Adipocyte (in vitro differentiated cells): ENCODE measurements around the gene IWS1.
"Not testable (repeated sequence)": the region's sequence is repeated elsewhere in the genome, so short reads cannot be mapped to it uniquely, and the experiment has no call there.

Experiments
- DNase-seq: peaks from one replicate; pipeline ENCODE4 v3.0.0-alpha.2; 2015; ENCODE audit warnings: low read depth
- H3K27me3 ChIP-seq: replicated peaks from 2 replicates; pipeline ENCODE4 v1.7.0; 2013; ENCODE audit warnings: mild to moderate bottlenecking, low read length, moderate library complexity; ENCODE audit not compliant: control insufficient read depth, insufficient read depth
- H3K36me3 ChIP-seq: 2 replicates; pipeline ENCODE4 v1.7.0; 2013; ENCODE audit warnings: low read length, mild to moderate bottlenecking, moderate library complexity; ENCODE audit not compliant: control insufficient read depth, insufficient read depth, severe bottlenecking
- H3K4me1 ChIP-seq: 2 replicates; pipeline ENCODE4 v1.7.0; 2013; ENCODE audit warnings: mild to moderate bottlenecking, low read length, moderate library complexity; ENCODE audit not compliant: control insufficient read depth, insufficient read depth
- H3K4me3 ChIP-seq: 2 replicates; pipeline ENCODE4 v1.7.0; 2013; ENCODE audit warnings: mild to moderate bottlenecking, low read length, moderate library complexity
- H3K9ac ChIP-seq: 2 replicates; pipeline ENCODE4 v1.7.0; 2013; ENCODE audit warnings: mild to moderate bottlenecking, low read length, moderate library complexity
- H3K9me3 ChIP-seq: 2 replicates; pipeline ENCODE4 v1.7.0; 2013; ENCODE audit warnings: mild to moderate bottlenecking, low read length, moderate library complexity; ENCODE audit not compliant: control insufficient read depth

Gene IWS1

DNA sequence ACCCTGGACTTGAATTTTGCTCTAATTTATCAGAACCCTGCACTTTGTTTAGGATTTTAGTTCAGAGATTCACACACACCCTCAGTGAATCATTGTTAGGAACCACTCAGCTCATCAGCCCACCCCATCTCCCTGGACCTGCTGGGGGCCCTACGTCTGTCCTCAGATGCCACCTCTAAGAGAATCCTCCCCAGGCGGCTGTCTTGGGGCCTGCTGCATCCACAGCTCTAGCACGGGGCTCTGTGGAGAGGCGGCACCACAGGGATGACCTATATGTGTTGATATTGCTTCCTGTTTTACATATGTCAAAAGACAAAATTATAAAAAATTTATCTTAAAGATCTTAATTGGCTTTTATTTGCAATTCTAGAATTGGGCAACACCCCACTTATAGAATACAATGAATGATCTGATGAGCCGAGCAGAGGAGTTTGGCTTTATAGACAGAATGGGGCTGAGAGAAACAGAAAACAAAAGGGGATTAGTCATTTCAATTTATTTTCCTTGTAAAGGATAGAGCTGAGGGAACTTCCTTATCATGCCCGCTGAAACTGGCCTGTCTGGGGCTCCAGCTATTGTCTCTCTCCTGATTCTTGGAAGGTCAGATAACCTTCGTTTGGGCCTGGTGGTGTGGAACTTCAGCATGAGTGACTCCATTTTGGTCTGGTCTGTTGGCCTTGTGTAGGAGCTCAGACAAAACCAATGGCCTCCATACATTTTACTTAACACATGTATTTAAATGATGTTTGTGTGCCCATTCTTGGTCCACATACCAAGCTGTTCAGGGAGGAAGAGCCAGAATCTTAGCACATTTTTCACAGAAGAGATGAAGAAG, 10.6 kb upstream of the IWS1 start:
- Histone ChIP-seq H3K27me3 (peaks cover 18% of the 10 kb centered on the region), H3K4me1 (peaks cover 6% of the 10 kb centered on the region), H3K9me3 (no peaks in the 10 kb centered on the region), H3K4me3 (no peak overlapping the region), H3K36me3 (no peaks in the 10 kb centered on the region), H3K9ac (no peak overlapping the region)
- DNase-seq: no peak

- Histone ChIP-seq H3K4me1 (no peaks in the 10 kb centered on the region), H3K9me3 (no peaks in the 10 kb centered on the region), H3K36me3 (no peaks in the 10 kb centered on the region), H3K4me3 (no peak overlapping the region), H3K9ac (no peak overlapping the region), H3K27me3 (peaks cover 18% of the 10 kb centered on the region)
- no peak for DNase-seq
Observed at GRCh38 chr2:127535918-127536317, 9.6 kb upstream of the IWS1 start.

DNA sequence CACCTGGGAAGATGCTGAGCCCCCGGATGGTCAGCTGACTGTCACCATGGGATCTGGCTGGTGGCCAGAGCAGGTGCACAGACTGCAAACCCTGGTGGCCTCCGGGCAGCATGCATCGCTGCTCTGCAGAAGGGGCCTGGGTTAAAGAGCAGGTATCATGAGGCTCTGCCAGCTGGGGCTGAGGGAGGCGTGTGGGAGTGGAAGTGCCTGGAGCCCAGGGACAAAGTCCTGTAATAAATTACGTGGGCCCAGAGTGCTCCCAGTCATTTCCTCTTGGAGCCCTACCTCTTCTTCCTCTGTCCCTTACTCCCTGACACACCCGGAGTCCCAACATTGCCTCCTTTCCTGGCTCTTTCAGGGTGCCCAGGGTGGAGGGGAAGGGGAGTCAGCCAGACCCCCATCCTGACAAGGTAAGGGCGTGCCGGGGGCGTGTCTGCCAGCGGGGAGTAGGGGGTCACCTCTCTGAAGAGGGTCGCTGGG, 9.2 kb upstream of the IWS1 start, which contains the start of gene MYO7B:
MYO7B (plus strand) TSS at position 262 of the 480 bp plus-strand sequence. CDS start 24,040 bp downstream, outside the sequence.
- no peak within 1 kb of the TSS for H3K4me3 ChIP-seq
- no peak for DNase-seq
- H3K9me3 ChIP-seq: no peaks in the 10 kb centered on the region
- H3K27me3 ChIP-seq: peaks cover 18% of the 10 kb centered on the region
- H3K4me1 ChIP-seq: no peaks in the 10 kb centered on the region
- H3K36me3 ChIP-seq: no peaks in the 10 kb centered on the region
- no peak within 1 kb of the TSS for H3K9ac ChIP-seq

DNA sequence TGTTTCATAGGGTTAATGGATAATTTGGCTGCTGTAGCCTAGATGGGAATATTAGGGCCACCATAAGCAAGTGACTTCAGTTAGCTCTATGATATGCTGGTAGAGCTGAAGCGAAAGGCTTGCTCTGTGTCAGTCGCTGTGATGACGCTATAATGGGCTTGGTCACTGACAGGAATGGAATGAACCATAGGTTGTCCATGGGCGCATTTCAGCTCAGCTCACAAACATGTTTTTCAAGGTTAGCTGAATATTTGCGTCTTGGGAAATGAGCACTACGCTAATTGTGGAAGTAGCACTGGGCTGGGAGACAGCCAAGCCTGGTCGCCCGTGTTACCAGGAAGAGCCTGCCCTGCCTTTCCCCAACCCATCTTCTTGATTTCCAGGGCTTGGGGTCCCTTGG, 6.0 kb upstream of the IWS1 start:
- no peak for DNase-seq
- no peak overlapping the region for H3K4me3 ChIP-seq
- H3K9me3 ChIP-seq: no peaks in the 10 kb centered on the region
- peaks cover 2% of the 10 kb centered on the region for H3K4me1 ChIP-seq
- H3K27me3 ChIP-seq: peaks cover 18% of the 10 kb centered on the region
- no peaks in the 10 kb centered on the region for H3K36me3 ChIP-seq
- no peak overlapping the region for H3K9ac ChIP-seq

DNA sequence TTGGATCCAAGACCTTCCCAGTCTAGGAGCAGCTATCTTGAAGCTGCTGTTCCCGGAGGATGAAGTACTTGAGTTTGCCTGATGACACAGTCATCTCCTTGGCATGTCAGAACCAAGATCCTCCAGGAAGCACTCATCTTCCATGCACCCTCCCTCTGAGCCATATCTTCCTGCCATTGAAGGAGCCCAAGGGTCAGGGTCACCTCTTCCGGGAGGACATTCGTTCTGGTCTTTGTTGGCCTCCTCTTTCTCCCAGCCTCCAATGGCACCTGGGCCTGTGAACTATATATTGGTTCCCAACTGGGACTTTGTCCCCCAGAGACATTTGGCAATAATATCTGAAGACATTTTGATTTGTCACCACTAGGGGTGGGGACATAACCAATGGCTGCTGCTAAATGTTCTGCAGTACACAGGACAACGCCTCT, 4.9 kb upstream of the IWS1 start:
- Histone ChIP-seq H3K27me3 (peaks cover 18% of the 10 kb centered on the region), H3K36me3 (no peaks in the 10 kb centered on the region), H3K9ac (no peak overlapping the region), H3K4me1 (peaks cover 8% of the 10 kb centered on the region), H3K9me3 (no peaks in the 10 kb centered on the region), H3K4me3 (no peak overlapping the region)
- no peak for DNase-seq

DNA sequence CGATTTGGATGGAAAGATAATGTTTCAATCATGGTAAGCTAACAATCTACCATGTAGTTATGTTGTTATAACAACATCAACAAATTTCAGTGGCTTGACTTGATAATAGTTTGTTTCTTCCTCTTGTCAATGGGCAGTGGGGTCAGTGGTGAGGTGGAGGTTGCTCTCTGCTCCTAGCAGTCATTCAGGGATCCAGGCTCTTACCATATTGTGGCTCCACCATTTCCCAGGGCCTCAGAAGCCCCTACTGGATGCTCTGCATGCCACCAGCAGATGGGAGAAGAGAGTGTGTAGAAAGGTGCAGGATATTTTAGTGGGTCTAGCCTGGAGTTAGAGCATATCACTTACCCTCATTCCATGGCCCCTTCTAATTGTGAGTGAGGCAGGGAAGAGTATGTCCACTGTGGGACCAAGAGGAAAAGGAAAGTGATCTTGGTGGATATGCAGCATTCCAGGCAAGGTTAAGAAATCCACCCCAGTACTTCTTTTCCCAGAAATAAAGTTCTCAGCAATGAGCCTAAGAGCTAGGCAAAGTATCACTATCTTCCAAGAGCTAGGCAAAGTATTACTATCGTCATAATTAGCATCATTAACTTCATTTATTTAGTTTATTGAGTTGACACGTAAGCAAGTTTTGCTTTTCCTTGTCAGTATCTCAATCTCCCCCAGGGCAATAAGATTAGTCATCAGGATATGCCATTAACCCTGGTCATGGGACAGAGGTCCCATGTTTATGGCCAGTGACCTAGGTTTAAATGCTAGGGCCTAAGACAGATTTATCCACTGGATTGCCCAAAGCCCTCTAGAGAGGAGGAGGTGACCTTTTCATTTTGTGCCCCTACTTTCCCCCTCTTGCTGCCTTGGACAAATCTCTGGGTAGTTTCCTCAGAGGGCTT, 4.2 kb upstream of the IWS1 start:
- no peaks in the 10 kb centered on the region for H3K36me3 ChIP-seq
- H3K9ac ChIP-seq: no peak overlapping the region
- peaks cover 8% of the 10 kb centered on the region for H3K4me1 ChIP-seq
- DNase-seq: no peak
- no peaks in the 10 kb centered on the region for H3K9me3 ChIP-seq
- peaks cover 14% of the 10 kb centered on the region for H3K27me3 ChIP-seq
- no peak overlapping the region for H3K4me3 ChIP-seq

DNA sequence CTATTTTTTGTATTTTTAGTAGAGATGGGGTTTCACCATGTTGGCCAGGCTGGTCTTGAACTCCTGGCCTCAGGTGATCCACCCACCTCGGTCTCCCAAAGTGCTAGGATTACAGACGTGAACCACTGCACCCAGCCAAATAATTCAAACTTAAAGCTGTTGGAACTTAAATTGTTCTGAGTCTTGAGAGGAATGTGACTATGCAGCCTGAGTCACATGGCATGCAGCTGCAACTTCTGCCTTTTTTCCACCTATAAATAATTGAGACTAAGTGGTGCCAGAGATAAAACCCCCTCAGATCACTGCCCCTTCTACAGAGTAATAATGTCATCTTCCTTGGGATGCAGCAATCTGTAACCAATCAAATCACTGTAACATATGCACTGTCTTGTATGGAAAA, 3.1 kb upstream of the IWS1 start:
- not testable (repeated sequence) for H3K36me3 ChIP-seq, DNase-seq

DNA sequence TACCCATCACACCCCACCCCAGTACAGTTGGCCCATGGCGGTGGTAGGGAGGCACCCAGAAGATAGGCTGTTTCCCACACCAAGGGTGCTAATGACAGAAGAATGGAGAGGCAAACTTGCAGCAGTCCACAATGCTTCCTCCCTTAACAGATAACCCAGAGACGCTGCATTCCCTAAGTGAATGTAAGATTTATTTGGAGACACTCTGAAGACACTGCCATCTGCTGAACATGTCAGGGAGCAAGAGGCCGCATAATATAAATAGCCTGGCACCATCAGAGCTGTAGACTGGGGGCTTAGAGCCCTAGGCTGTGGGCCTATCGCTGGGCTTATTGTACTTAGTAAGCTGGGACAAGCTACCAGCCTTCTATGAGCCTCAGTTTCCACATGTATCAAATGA, 2.2 kb upstream of the IWS1 start:
- DNase-seq: no peak
- Histone ChIP-seq H3K4me3 (no peak overlapping the region), H3K9me3 (no peaks in the 10 kb centered on the region), H3K36me3 (peaks cover 2% of the 10 kb centered on the region), H3K9ac (no peak overlapping the region), H3K4me1 (peaks cover 14% of the 10 kb centered on the region), H3K27me3 (no peaks in the 10 kb centered on the region)

More for the DNA sequence above, 3.1 kb upstream of the IWS1 start:
- not testable (repeated sequence) for H3K9me3 ChIP-seq, H3K4me1 ChIP-seq, H3K4me3 ChIP-seq, H3K27me3 ChIP-seq, H3K9ac ChIP-seq

GRCh38 chr2:127527001-127527804, 914 bp upstream of the IWS1 start:
- peak overlapping the region; percentile 97 for H3K9ac ChIP-seq
- no peaks in the 10 kb centered on the region for H3K27me3 ChIP-seq
- no peaks in the 10 kb centered on the region for H3K9me3 ChIP-seq
- DNase-seq: no peak
- peak overlapping the region; percentile 89 for H3K4me3 ChIP-seq
- H3K36me3 ChIP-seq: peaks cover 15% of the 10 kb centered on the region
- H3K4me1 ChIP-seq: peaks cover 17% of the 10 kb centered on the region

DNA sequence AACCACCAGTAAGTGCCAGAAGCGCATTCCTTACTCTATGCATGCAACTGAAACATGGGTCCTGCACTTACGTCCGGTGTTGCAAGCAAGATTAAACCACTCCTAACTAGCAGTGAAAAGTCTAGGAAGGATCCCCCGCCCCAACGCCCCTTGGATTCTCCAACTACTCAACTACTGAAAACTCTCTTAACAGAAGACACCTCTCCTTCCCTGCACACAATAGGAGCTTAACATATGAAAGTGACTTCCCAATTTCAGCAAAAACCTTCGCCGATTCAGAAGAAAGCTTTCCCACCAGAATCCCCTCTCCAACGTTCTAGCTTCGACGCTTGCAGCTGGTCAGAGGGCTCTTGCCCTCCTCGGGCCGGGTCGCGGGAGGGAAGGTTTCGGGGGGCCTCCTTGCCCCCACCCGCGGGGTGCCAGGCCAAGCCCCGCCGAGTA, 578 bp downstream of the IWS1 start:
- H3K4me1 ChIP-seq: peaks cover 17% of the 10 kb centered on the region
- peak; percentile 71 for DNase-seq
- no peaks in the 10 kb centered on the region for H3K9me3 ChIP-seq
- peak overlapping the region; percentile 97 for H3K9ac ChIP-seq
- H3K36me3 ChIP-seq: peaks cover 27% of the 10 kb centered on the region
- peak overlapping the region; percentile 89 for H3K4me3 ChIP-seq
- no peaks in the 10 kb centered on the region for H3K27me3 ChIP-seq
